Measurements from ENCODE around the gene MTMR6. TPM values are rescaled to one million over a fixed set of nuclear protein-coding genes. Genes with fewer than 3 reads are reported as not detected.

The MTMR6 gene
- total RNA-seq, 2 donors from 2014 or later, result 14.8 to 21.2 TPM

DNA sequence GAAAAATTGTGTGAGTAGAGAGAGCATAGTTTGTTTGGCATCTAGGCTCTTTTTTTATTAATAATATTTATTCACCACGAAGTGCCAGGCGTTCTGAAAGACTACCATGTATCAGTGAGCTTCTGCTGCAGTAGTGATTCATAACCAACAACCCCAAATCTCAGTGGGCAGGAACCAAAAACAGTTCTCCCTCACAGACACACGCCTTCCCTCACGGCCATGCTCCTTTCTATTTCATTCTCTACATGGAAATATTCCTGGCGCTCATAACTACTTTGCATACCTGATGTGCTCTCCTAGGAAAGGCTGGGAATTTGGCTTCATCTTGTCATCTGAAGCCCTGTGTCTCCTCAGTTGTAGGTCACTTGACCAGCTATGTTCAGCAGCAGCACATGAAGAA lies 88.6 kb downstream of the MTMR6 start:
- no peak overlapping the region for H3K4me3 ChIP-seq
- no peak overlapping the region for H3K27ac ChIP-seq
- H3K27me3 ChIP-seq, result no peaks in the 10 kb centered on the region
- H3K9me3 ChIP-seq, result peaks cover 0 to 4% of the 10 kb centered on the region in 2 donors
- H3K36me3 ChIP-seq, result no peaks in the 10 kb centered on the region
- TF ChIP-seq, protein P1, sequence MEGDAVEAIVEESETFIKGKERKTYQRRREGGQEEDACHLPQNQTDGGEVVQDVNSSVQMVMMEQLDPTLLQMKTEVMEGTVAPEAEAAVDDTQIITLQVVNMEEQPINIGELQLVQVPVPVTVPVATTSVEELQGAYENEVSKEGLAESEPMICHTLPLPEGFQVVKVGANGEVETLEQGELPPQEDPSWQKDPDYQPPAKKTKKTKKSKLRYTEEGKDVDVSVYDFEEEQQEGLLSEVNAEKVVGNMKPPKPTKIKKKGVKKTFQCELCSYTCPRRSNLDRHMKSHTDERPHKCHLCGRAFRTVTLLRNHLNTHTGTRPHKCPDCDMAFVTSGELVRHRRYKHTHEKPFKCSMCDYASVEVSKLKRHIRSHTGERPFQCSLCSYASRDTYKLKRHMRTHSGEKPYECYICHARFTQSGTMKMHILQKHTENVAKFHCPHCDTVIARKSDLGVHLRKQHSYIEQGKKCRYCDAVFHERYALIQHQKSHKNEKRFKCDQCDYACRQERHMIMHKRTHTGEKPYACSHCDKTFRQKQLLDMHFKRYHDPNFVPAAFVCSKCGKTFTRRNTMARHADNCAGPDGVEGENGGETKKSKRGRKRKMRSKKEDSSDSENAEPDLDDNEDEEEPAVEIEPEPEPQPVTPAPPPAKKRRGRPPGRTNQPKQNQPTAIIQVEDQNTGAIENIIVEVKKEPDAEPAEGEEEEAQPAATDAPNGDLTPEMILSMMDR (IDR thresholded peaks at IDR 0.05), result no peak
- H3K4me1 ChIP-seq, result no peaks in the 10 kb centered on the region
- DNase-seq (ENCODE audit: low spot score), result no peak

DNA sequence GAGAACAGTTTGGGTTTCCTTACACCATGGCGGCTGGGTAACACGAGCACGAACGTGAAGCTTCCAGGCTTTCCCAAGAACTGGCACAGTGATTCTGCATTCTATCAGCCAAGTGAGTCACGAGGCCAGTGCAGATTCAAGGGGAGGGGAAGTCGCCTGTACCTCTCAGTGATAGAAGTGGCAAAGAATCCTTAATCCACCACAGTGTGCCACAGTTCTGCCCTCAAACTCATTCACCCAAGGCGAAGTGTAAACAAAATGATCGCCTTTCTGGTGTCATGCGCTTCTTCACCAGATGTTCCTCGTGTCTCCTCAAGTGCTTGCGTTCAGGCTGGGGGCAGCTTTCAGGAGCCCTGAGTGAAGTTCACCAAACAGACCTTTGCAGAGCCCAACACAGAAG lies 90.3 kb downstream of the MTMR6 start:
- Histone ChIP-seq H3K4me3 (no peak overlapping the region), H3K27me3 (no peaks in the 10 kb centered on the region), H3K36me3 (no peaks in the 10 kb centered on the region), H3K27ac (no peak overlapping the region), H3K4me1 (no peaks in the 10 kb centered on the region), H3K9me3 (peaks cover 0 to 4% of the 10 kb centered on the region in 2 donors)
- TF ChIP-seq, protein P1 (IDR thresholded peaks at IDR 0.05), result no peak
- DNase-seq (ENCODE audit: low spot score), result no peak

Other genes starting within 250 kb of the MTMR6 start
- not detected for gene PABPC3, start 191.4 kb downstream of the MTMR6 start, total RNA-seq
- gene AMER2, start 115.2 kb downstream of the MTMR6 start, total RNA-seq, result not detected
- gene NUP58, start 14.1 kb upstream of the MTMR6 start, total RNA-seq, result 10 to 100 TPM; 24.7 to 27.9 TPM
- gene ATP8A2, start 84.5 kb upstream of the MTMR6 start, total RNA-seq, result under 1 TPM; 0.08 to 0.19 TPM

Data from right atrium auricular region (tissue), 2 donors.